Panc1 (cell line): ENCODE data around the gene ADAMTS2. TPM values are rescaled to one million over a fixed set of nuclear protein-coding genes. Genes with fewer than 3 reads are reported as not detected.

ENCODE experiments used
- ATAC-seq: fragments of 200-7000 bp; cut with Tn5 transposase; 2 replicates; pipeline ENCODE4 v1.9.1; 2020; ENCODE audit warnings: mild to moderate bottlenecking, moderate library complexity
- BruUV-seq: library from RNA; stranded (reverse); fragments of 400-500 nt; replicated peaks from 2 replicates; lab custom pipeline; 2021; lab: Mats Ljungman, UMichigan
- CTCF ChIA-PET: fragments of 300-600 bp; sonication (Branson Sonifier 250); formaldehyde crosslinking; loops from one replicate; lab custom pipeline; 2022; ENCODE audit warnings: antibody characterized with exemption; lab: Charles Lee
- POLR2A ChIA-PET: fragments of 300-600 bp; sonication (Branson Sonifier 250); formaldehyde crosslinking; loops from one replicate; lab custom pipeline; 2022; ENCODE audit warnings: antibody characterized with exemption; lab: Charles Lee
- DNase-seq: peaks from one replicate; pipeline ENCODE4 v3.0.0-alpha.2; 2010; ENCODE audit warnings: low read depth, low spot score
- H3K27ac ChIP-seq: 2 replicates; pipeline ENCODE4 v1.5.1; 2011; ENCODE audit warnings: mild to moderate bottlenecking, low read length, inconsistent platforms
- H3K27me3 ChIP-seq: fragments of 200-500 bp; sonication (Bioruptor generic); 2 replicates; pipeline ENCODE4 v1.6.0; 2014; ENCODE audit warnings: low read length, inconsistent platforms; ENCODE audit not compliant: control insufficient read depth, insufficient read depth
- H3K36me3 ChIP-seq: fragments of 200-500 bp; sonication (Bioruptor generic); 2 replicates; pipeline ENCODE4 v1.5.1; 2014; ENCODE audit warnings: inconsistent platforms, mild to moderate bottlenecking, low read length, moderate library complexity; ENCODE audit not compliant: control insufficient read depth, insufficient read depth
- H3K4me1 ChIP-seq: 2 replicates; pipeline ENCODE4 v1.5.1; 2011; ENCODE audit warnings: inconsistent platforms, mild to moderate bottlenecking, low read length, moderate library complexity; ENCODE audit not compliant: control insufficient read depth, insufficient read depth
- H3K4me3 ChIP-seq, 2 experiments: 2 replicates each; pipeline ENCODE4 v1.5.1; 2011 to 2012; ENCODE audit warnings: low read depth in 2 of 2, low read length in 2 of 2, mild to moderate bottlenecking in 2 of 2, inconsistent platforms in 1 of 2, moderate library complexity in 1 of 2
- H3K9me3 ChIP-seq: fragments of 200-500 bp; sonication (Bioruptor generic); 2 replicates; pipeline ENCODE4 v1.5.1; 2014; ENCODE audit warnings: low read depth, mild to moderate bottlenecking, inconsistent platforms, low read length, moderate library complexity; ENCODE audit not compliant: control insufficient read depth, insufficient read depth
- CTCF ChIP-seq: fragments of 450-650 bp; IDR thresholded peaks from 2 replicates; pipeline ENCODE4 v1.5.1; 2017; ENCODE audit warnings: mild to moderate bottlenecking
- POLR2AphosphoS5 ChIP-seq: IDR thresholded peaks from 2 replicates; pipeline ENCODE4 v1.6.1; 2012; ENCODE audit warnings: mild to moderate bottlenecking, low read depth, low read length, moderate library complexity
- REST ChIP-seq, 2 experiments: IDR thresholded peaks; 2 replicates each; pipeline ENCODE4 v1.6.1; 2011 to 2012; ENCODE audit warnings: low read depth in 2 of 2, control low read depth in 1 of 2, low read length in 1 of 2, mild to moderate bottlenecking in 1 of 2, moderate library complexity in 1 of 2; ENCODE audit not compliant: insufficient read depth in 1 of 2
- SIN3A ChIP-seq: IDR thresholded peaks from 2 replicates; pipeline ENCODE4 v1.6.1; 2012; ENCODE audit warnings: low read depth, mild to moderate bottlenecking, low read length, moderate library complexity, borderline replicate concordance; ENCODE audit not compliant: insufficient read depth
- TCF7L2 ChIP-seq: IDR thresholded peaks from 2 replicates; pipeline ENCODE4 v1.6.1; 2011; ENCODE audit warnings: mild to moderate bottlenecking, low read depth, low read length, inconsistent platforms
- in situ Hi-C: cut with HindIII; loops from 2 replicates; pipeline ENCODE4 v1.10.0; 2016; ENCODE audit warnings: low sequenced_read_pairs, low pct_unique_long_range_greater_than_20kb
- intact Hi-C: fragments of 100-400 bp; cut with micrococcal nuclease; formaldehyde crosslinking; loops from one replicate; pipeline ENCODE4 v1.10.0; 2022; ENCODE audit not compliant: unreplicated experiment
- total RNA-seq: library from RNA; stranded (reverse); gene quantifications from one replicate; pipeline ENCODE4 v1.2.1, GENCODE V29; 2021; ENCODE audit not compliant: unreplicated experiment

ADAMTS2 gene
- total RNA-seq, 1 experiment from 2014 or later, result 0.13 TPM

- intact Hi-C loops, result no loop called here
- DNase-seq (no peak), ATAC-seq (no peak)
- H3K4me1 ChIP-seq, result no peaks in the 10 kb centered on the region
- CTCF ChIA-PET, result interaction anchor here (0.6 to 1.2 kb wide), 2 partner anchors 126 to 212 kb away, joined by 3 to 9 read pairs; no protein-coding TSS in a partner anchor
- POLR2A ChIA-PET, result interaction anchor here (0.6 kb wide), 1 partner anchor 191 kb away, joined by 4 read pairs; no protein-coding TSS in a partner anchor
- H3K27me3 ChIP-seq, result no peaks in the 10 kb centered on the region
- no peaks in the 10 kb centered on the region for H3K9me3 ChIP-seq
- H3K4me3 ChIP-seq, result no peak overlapping the region
- in situ Hi-C loops, result no loop called here
- no TSS peak for BruUV-seq
- no peaks in the 10 kb centered on the region for H3K36me3 ChIP-seq
- TF ChIP-seq SIN3A (no peak), POLR2AphosphoS5 (no peak), REST (IDR thresholded peaks at IDR 0.05; ENCODE audit: insufficient read depth in 1 of 2, low read depth in 2 of 2, low read length in 1 of 2) (no peak), TCF7L2 (no peak)
- no peak overlapping the region for H3K27ac ChIP-seq
Observed at GRCh38 chr5:179192185-179192890, 152.9 kb downstream of the ADAMTS2 start.

GRCh38 chr5:179191506-179192184, 153.6 kb downstream of the ADAMTS2 start:
- Histone ChIP-seq H3K27ac (no peak overlapping the region), H3K9me3 (no peaks in the 10 kb centered on the region), H3K36me3 (no peaks in the 10 kb centered on the region), H3K27me3 (no peaks in the 10 kb centered on the region), H3K4me3 (no peak overlapping the region), H3K4me1 (no peaks in the 10 kb centered on the region)
- TF ChIP-seq SIN3A (no peak), POLR2AphosphoS5 (no peak), TCF7L2 (no peak), CTCF (no peak), REST (IDR thresholded peaks at IDR 0.05; ENCODE audit: insufficient read depth in 1 of 2, low read depth in 2 of 2, low read length in 1 of 2) (no peak)
- DNase-seq (no peak), ATAC-seq (no peak)
- POLR2A ChIA-PET, result interaction anchor here (0.6 kb wide), 2 partner anchors 25 to 192 kb away, joined by 4 to 6 read pairs; no protein-coding TSS in a partner anchor
- CTCF ChIA-PET, result interaction anchor here (1.2 kb wide), 1 partner anchor 213 kb away, joined by 3 read pairs; no protein-coding TSS in a partner anchor
- in situ Hi-C loops, result no loop called here
- intact Hi-C loops, result no loop called here
- no TSS peak for BruUV-seq
